CD4-positive, alpha-beta T cell treated with Interleukin-15 for 4 hours (primary cell): ENCODE results near the gene PRRT2.

Experiments
- DNase-seq: peaks from one replicate; pipeline ENCODE4 v3.0.0-alpha.2; 2020; ENCODE audit warnings: low spot score

The PRRT2 gene

GRCh38 chr16:29835926-29836325 is 23.9 kb downstream of the PRRT2 start:
- DNase-seq: no peak

- no peak for DNase-seq
Measured at GRCh38 chr16:29836623-29837022, 24.6 kb downstream of the PRRT2 start.

GRCh38 chr16:29837841-29838240 is 25.8 kb downstream of the PRRT2 start:
- no peak for DNase-seq

GRCh38 chr16:29839822-29840221 is 27.8 kb downstream of the PRRT2 start:
- no peak for DNase-seq

- DNase-seq: no peak
Measured at GRCh38 chr16:29840240-29840639, 28.2 kb downstream of the PRRT2 start.

- no peak for DNase-seq
Measured at GRCh38 chr16:29841631-29842030, 29.6 kb downstream of the PRRT2 start.

- no peak for DNase-seq
Measured at GRCh38 chr16:29842732-29843346, 30.8 kb downstream of the PRRT2 start.

GRCh38 chr16:29843931-29844330 is 31.9 kb downstream of the PRRT2 start:
- no peak for DNase-seq

GRCh38 chr16:29844575-29845331 is 32.8 kb downstream of the PRRT2 start:
- no peak for DNase-seq

- DNase-seq: no peak
Measured at GRCh38 chr16:29845656-29846055, 33.7 kb downstream of the PRRT2 start.

GRCh38 chr16:29848420-29849297 is 36.7 kb downstream of the PRRT2 start:
- DNase-seq: peak; percentile 82

- DNase-seq: no peak
Measured at GRCh38 chr16:29849505-29849904, 37.5 kb downstream of the PRRT2 start.

- DNase-seq: no peak
Measured at GRCh38 chr16:29850998-29851397, 39.0 kb downstream of the PRRT2 start.

GRCh38 chr16:29852654-29853053 is 40.7 kb downstream of the PRRT2 start:
- DNase-seq: no peak

- DNase-seq: no peak
Measured at GRCh38 chr16:29854520-29855100, 42.6 kb downstream of the PRRT2 start.

GRCh38 chr16:29857133-29857760 is 45.3 kb downstream of the PRRT2 start:
- DNase-seq: no peak

GRCh38 chr16:29858149-29858849 is 46.3 kb downstream of the PRRT2 start:
- DNase-seq: no peak

- no peak for DNase-seq
Measured at GRCh38 chr16:29858974-29859373, 47.0 kb downstream of the PRRT2 start.

GRCh38 chr16:29860218-29860617 is 48.2 kb downstream of the PRRT2 start:
- no peak for DNase-seq

- no peak for DNase-seq
Measured at GRCh38 chr16:29862383-29862883, 50.4 kb downstream of the PRRT2 start.
